SK-N-MC (cell line): ENCODE data around the gene ARL3.

Experiments
- DNase-seq: peaks from one replicate; pipeline ENCODE4 v3.0.0-alpha.2; 2011; ENCODE audit warnings: low read depth, low spot score
- H3K27ac ChIP-seq: fragments of 200-600 bp; sonication (generic); 2 replicates; pipeline ENCODE4 v1.5.1; 2016; ENCODE audit warnings: mixed run types
- H3K36me3 ChIP-seq: fragments of 200-600 bp; sonication (generic); 2 replicates; pipeline ENCODE4 v1.6.1; 2017; ENCODE audit warnings: antibody characterized with exemption, low read length, mixed read lengths; ENCODE audit not compliant: insufficient read depth
- H3K4me3 ChIP-seq: fragments of 200-600 bp; sonication (generic); 2 replicates; pipeline ENCODE4 v1.5.1; 2016
- H3K9ac ChIP-seq: fragments of 200-600 bp; sonication (generic); 2 replicates; pipeline ENCODE4 v1.8.0; 2017; ENCODE audit warnings: mixed run types, mixed read lengths; ENCODE audit not compliant: insufficient read length
- H3K9me3 ChIP-seq: fragments of 200-600 bp; sonication (generic); 2 replicates; pipeline ENCODE4 v1.6.1; 2017; ENCODE audit warnings: low read depth, mild to moderate bottlenecking, antibody characterized with exemption, low read length, moderate library complexity, mixed read lengths
- EZH2 ChIP-seq: fragments of 200-600 bp; sonication (generic); IDR thresholded peaks from one replicate; pipeline ENCODE4 v1.6.1; 2017; ENCODE audit warnings: antibody characterized with exemption
- FOXP2 ChIP-seq: optimal IDR thresholded peaks from 2 replicates; pipeline ENCODE3; 2011; ENCODE audit warnings: mild to moderate bottlenecking, moderate library complexity; ENCODE audit not compliant: insufficient read depth; ENCODE audit errors: extremely low read length, control extremely low read depth
- POLR2AphosphoS5 ChIP-seq: IDR thresholded peaks from 2 replicates; pipeline ENCODE4 v1.6.1; 2012; ENCODE audit warnings: mild to moderate bottlenecking, low read depth, low read length, borderline replicate concordance

The ARL3 gene

GRCh38 chr10:102656791-102657371 lies 57.3 kb downstream of the ARL3 start:
- Histone ChIP-seq H3K4me3 (no peak overlapping the region), H3K9me3 (no peaks in the 10 kb centered on the region), H3K9ac (no peak overlapping the region), H3K36me3 (no peaks in the 10 kb centered on the region), H3K27ac (no peak overlapping the region)
- no peak for DNase-seq
- TF ChIP-seq POLR2AphosphoS5, result no peak
- no peak for TF ChIP-seq EZH2
- no peak for TF ChIP-seq FOXP2

- H3K27ac ChIP-seq, result no peak overlapping the region
- H3K36me3 ChIP-seq, result no peaks in the 10 kb centered on the region
- no peak for TF ChIP-seq FOXP2
- no peak for TF ChIP-seq EZH2
- no peak for TF ChIP-seq POLR2AphosphoS5
- no peak for DNase-seq
- no peak overlapping the region for H3K4me3 ChIP-seq
- no peak overlapping the region for H3K9ac ChIP-seq
- no peaks in the 10 kb centered on the region for H3K9me3 ChIP-seq
Observed at GRCh38 chr10:102656026-102656425, 58.2 kb downstream of the ARL3 start.

GRCh38 chr10:102654969-102655368 lies 59.2 kb downstream of the ARL3 start:
- Histone ChIP-seq H3K27ac (no peak overlapping the region), H3K4me3 (no peak overlapping the region), H3K9me3 (no peaks in the 10 kb centered on the region), H3K9ac (no peak overlapping the region), H3K36me3 (no peaks in the 10 kb centered on the region)
- TF ChIP-seq POLR2AphosphoS5, result no peak
- no peak for TF ChIP-seq FOXP2
- TF ChIP-seq EZH2, result no peak
- no peak for DNase-seq

GRCh38 chr10:102654566-102654965 lies 59.6 kb downstream of the ARL3 start:
- Histone ChIP-seq H3K9me3 (no peaks in the 10 kb centered on the region), H3K9ac (no peak overlapping the region), H3K4me3 (no peak overlapping the region), H3K27ac (no peak overlapping the region), H3K36me3 (no peaks in the 10 kb centered on the region)
- no peak for DNase-seq
- TF ChIP-seq EZH2 (no peak), POLR2AphosphoS5 (no peak)

- H3K9me3 ChIP-seq, result no peaks in the 10 kb centered on the region
- H3K36me3 ChIP-seq, result no peaks in the 10 kb centered on the region
- DNase-seq, result no peak
- no peak overlapping the region for H3K27ac ChIP-seq
- TF ChIP-seq POLR2AphosphoS5, result no peak
- no peak for TF ChIP-seq FOXP2
- no peak for TF ChIP-seq EZH2
- H3K9ac ChIP-seq, result no peak overlapping the region
- no peak overlapping the region for H3K4me3 ChIP-seq
Observed at GRCh38 chr10:102653060-102653459, 61.1 kb downstream of the ARL3 start.

- Histone ChIP-seq H3K27ac (no peak overlapping the region), H3K4me3 (no peak overlapping the region), H3K9ac (no peak overlapping the region), H3K9me3 (no peaks in the 10 kb centered on the region), H3K36me3 (no peaks in the 10 kb centered on the region)
- no peak for TF ChIP-seq POLR2AphosphoS5
- no peak for TF ChIP-seq FOXP2
- TF ChIP-seq EZH2, result no peak
- no peak for DNase-seq
Observed at GRCh38 chr10:102652170-102652916, 61.9 kb downstream of the ARL3 start.

- no peak overlapping the region for H3K27ac ChIP-seq
- no peaks in the 10 kb centered on the region for H3K36me3 ChIP-seq
- TF ChIP-seq POLR2AphosphoS5 (no peak), EZH2 (no peak), FOXP2 (no peak)
Observed at GRCh38 chr10:102651455-102652169, 62.6 kb downstream of the ARL3 start.

GRCh38 chr10:102650655-102651454 lies 63.3 kb downstream of the ARL3 start:
- H3K27ac ChIP-seq, result no peak overlapping the region
- DNase-seq, result no peak
- no peaks in the 10 kb centered on the region for H3K9me3 ChIP-seq
- no peak for TF ChIP-seq FOXP2
- TF ChIP-seq POLR2AphosphoS5, result no peak
- no peak for TF ChIP-seq EZH2
- no peak overlapping the region for H3K4me3 ChIP-seq
- H3K36me3 ChIP-seq, result no peaks in the 10 kb centered on the region
- H3K9ac ChIP-seq, result no peak overlapping the region

More at GRCh38 chr10:102651455-102652169, 62.6 kb downstream of the ARL3 start:
- Histone ChIP-seq H3K9me3 (no peaks in the 10 kb centered on the region), H3K9ac (no peak overlapping the region), H3K4me3 (no peak overlapping the region)
- no peak for DNase-seq
